SU-DHL-6 (cell line): Measurements from ENCODE around the gene CYP39A1.

Experiments
- CTCF ChIP-seq: fragments of 200-600 bp; sonication (generic); IDR thresholded peaks from one replicate; pipeline ENCODE4 v1.5.1; 2017; ENCODE audit warnings: antibody characterized with exemption, mild to moderate bottlenecking, low read length, moderate library complexity; ENCODE audit not compliant: insufficient read depth, poor library complexity, severe bottlenecking
- EZH2phosphoT487 ChIP-seq: fragments of 200-600 bp; sonication (generic), shearing (Covaris generic); conservative IDR thresholded peaks from 2 replicates; pipeline ENCODE4 v1.6.1; 2018; ENCODE audit warnings: mild to moderate bottlenecking, antibody characterized with exemption, low read length, moderate library complexity, mixed read lengths

GRCh38 chr6:46667377-46667776 is 14.8 kb upstream of the CYP39A1 start:
- TF ChIP-seq CTCF (no peak), EZH2phosphoT487 (no peak)
